ENCODE measurements around the gene ANKRD34B.
"Not testable (repeated sequence)": the region's sequence is repeated elsewhere in the genome, so short reads cannot be mapped to it uniquely, and the experiment has no call there.

DNA sequence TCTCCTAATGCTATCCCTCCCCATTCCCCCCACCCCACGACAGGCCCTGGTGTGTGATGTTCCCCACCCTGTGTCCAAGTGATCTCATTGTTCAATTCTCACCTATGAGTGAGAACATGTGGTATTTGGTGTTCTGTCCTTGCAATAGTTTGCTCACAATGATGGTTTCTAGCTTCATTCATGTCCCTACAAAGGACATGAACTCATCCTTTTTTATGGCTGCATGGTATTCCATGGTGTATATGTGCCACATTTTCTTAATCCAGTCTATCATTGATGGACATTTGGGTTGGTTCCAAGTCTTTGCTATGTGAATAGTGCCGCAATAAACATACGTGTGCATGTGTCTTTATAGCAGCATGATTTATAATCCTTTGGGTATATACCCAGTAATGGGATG lies 10.2 kb upstream of the ANKRD34B start:
- TF ChIP-seq, protein P1, sequence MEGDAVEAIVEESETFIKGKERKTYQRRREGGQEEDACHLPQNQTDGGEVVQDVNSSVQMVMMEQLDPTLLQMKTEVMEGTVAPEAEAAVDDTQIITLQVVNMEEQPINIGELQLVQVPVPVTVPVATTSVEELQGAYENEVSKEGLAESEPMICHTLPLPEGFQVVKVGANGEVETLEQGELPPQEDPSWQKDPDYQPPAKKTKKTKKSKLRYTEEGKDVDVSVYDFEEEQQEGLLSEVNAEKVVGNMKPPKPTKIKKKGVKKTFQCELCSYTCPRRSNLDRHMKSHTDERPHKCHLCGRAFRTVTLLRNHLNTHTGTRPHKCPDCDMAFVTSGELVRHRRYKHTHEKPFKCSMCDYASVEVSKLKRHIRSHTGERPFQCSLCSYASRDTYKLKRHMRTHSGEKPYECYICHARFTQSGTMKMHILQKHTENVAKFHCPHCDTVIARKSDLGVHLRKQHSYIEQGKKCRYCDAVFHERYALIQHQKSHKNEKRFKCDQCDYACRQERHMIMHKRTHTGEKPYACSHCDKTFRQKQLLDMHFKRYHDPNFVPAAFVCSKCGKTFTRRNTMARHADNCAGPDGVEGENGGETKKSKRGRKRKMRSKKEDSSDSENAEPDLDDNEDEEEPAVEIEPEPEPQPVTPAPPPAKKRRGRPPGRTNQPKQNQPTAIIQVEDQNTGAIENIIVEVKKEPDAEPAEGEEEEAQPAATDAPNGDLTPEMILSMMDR (IDR thresholded peaks at IDR 0.05), result not testable (repeated sequence)
- not testable (repeated sequence) for TF ChIP-seq POLR2A, POLR2AphosphoS5 (IDR thresholded peaks at IDR 0.05)
